Amniotic stem cell (primary cell): Measurements from ENCODE around the gene NSMF.
A peak's percentile ranks its signal among the peaks of the same experiment; 100 is the strongest.

ENCODE experiments used
- DNase-seq: peaks from one replicate; lab custom pipeline; 2025; lab: John Stamatoyannopoulos, UW

Gene NSMF

DNA sequence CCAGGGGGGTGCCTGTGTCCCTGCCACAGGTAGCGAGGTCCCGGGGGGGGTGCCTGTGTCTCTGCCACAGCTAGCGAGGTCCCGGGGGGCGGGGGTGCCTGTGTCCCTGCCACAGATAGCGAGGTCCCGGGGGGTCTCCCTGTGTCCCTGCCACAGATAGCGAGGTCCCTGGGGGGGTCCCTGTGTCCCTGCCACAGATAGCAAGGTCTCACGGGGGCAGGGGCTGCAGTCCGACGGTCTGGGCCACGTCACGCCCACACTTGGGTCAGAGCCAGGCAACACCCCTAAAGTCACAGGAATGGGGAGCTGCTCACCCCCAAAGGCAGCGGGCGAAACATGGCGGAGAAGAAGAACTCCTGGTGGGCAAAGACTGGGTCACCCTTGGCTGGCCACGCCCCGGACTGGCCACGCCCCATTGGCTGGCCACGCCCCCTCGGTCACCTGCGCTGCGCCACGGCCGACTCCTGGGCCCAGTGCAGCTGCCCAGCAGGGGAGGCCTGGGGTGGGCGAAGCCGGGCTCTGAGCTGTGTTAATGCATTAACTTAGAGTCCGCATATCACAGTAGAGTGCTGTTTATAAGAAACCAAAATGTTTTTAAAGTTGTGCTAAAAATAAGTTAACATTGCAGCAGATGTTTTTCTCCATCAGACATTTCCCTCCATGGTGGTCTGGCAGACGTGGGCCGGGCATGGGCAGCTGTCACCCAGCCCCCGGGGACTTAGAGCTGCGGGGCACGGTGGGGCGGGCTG lies 29.0 kb downstream of the NSMF start:
- DNase-seq = no peak

DNA sequence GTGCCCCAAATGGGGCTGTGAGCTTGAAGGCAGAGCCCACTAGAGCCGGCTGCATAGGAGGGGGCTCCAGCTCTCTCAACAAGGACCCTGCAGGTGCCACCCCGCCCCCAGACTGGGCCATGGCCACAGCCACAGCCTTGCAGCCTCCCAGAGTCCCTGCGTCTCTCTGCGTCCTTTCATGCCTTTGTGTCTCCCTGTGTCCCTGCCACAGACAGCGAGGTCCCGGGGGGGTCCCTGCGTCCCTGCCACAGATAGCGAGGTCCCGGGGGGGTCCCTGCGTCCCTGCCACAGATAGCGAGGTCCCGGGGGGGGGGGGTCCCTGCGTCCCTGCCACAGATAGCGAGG lies 29.6 kb downstream of the NSMF start:
- DNase-seq = no peak

DNA sequence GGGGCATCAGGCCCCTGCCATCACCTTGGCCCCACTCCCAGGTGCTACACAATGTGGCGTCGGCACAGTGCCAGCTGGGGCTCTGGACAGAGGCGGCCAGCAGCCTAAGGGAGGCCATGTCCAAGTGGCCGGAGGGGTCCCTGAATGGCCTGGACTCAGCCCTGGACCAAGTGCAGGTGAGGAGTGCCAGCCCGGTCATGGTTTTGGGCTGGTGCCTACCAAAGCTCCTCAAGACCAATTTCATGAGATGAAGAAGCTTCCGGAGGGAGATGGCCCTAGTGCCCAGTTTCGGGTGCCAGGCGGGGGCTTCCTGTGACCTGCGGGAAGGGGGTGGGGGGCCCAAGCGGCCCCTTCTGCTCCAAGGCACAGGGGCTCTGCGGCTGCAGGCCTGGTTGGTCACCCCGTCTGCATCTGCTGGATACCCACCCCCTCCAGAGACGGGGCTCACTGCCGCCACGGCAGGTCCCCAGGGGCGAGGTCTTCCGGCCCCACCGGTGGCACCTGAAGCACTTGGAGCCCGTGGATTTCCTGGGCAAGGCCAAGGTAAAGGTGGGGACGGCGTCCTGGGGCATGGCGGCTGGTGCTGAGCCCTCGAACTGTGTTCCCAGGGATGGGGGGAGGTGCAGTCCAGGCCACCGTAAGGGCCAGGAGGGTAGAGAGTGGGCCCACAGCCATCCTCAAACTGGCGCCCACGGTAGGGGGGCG lies 30.1 kb downstream of the NSMF start:
- DNase-seq = no peak

DNA sequence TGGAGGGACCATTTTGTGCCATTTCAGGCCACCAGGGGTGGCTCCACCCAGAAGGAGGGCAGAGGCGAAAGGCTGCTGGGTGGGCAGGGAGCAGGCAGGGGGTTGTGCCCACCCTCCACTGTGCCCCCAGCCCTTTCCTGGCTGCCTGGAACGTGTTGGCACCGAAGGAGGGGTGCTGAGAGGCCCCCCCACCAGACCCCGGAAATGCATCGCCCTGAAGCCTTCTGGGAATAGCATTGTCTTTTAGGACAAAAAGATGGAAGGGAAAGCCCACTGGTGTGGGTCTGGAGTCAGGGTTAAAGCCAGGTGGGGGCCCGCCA lies 30.9 kb downstream of the NSMF start:
- no peak for DNase-seq

DNA sequence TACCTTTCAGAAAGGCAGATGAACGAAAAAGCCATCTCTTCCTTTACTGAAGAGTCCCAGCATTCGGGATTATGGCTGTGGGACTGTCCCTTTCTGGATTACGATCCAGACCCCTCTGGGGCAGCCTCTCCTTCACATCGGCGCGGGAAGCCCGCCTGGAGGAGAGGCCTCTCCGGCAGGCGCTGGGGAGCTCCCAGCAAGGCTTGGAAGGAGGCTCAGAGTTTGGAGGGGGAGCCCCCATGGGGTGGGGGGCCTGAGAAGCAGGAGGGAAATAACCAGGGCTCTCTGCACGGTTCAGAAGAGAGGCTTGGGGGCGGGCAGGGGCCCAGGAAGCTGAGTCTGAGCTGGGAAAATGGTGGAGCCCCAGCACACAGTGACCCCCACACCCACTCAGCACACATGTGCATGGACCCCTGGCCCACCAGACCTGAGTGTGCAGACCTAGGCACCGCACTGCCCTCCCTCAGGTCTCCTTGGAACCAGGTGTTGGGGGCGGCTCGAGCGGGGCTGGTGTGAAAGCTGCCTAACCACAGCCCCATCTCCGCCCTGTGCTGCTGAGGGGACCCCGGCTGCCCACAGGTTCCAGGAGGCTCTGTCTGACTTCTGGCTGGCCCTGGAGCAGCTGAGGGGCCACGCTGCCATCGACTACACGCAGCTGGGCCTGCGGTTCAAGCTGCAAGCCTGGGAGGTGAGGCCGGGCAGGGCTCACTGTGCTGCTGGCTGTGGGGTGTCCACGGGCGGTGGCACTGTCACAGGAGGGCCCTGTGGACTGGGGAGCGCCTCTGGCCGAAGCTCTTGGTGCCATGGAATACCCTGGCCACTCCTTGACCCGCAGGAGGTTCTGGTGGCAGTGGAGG lies 31.5 kb downstream of the NSMF start:
- no peak for DNase-seq

DNA sequence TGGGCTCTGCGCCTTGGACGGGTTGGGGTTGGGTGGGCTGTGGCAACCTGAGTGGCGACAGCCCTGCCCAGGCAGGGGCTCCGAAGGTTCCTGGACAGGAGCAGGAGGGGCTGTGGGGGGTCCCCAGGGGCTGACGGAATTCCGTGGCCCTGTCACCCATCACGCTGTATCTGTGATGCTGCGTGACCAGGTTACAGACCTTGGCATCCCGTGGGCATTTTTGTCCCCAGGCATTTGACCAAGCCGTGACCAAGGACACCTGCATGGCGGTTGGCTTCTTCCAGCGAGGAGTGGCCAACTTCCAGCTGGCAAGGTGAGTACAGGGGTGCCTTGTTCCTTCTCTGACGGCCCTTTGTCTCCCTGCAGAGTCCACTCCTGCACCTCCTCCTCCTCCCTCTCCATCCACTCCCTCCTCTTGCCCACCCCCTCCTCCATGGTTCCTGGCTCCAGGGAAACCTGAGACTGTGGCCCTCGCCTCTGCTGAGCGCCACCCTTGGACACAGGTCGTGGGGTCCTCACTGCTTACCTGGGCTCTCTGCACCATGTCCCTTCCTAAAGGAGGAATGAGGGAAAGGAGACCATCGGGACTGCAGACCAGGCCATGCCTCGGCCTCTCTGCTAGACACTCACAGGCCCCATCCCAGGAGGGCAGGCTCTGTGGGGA lies 33.0 kb downstream of the NSMF start:
- DNase-seq = no peak

DNA sequence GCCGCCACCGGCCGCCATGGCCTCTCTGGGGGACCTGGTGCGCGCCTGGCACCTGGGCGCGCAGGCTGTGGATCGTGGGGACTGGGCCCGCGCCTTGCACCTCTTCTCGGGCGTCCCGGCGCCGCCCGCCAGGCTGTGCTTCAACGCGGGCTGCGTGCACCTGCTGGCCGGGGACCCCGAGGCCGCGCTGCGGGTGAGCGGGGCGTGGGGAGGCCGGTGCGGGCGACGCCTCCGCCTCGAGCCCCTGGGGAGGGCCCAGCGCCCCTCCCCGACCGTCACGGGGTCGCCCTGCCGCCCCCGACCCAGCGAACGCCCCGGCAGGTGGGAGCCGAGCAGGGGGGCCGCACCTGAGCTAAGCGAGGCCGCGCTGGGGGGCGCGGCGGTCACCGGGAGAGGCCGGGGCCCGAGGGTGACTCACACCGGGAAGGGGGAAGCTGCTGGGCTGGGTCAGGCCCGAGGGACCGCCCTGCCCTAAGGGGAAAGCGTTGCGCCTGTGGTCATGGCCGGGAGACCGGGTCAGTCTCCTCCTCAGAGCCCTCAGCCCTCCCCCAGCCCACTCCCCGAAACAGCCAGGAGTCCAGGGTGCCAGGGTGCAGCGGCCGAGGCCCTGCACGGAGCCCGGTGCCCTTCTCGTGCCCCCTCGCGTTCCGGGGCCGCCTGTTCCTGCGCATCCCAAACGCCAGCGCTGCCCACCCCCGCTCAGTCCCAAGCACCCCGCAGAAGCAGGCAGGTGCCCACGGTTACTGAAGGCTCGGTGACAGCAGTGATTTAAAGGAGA lies 35.4 kb downstream of the NSMF start:
- no peak for DNase-seq

DNA sequence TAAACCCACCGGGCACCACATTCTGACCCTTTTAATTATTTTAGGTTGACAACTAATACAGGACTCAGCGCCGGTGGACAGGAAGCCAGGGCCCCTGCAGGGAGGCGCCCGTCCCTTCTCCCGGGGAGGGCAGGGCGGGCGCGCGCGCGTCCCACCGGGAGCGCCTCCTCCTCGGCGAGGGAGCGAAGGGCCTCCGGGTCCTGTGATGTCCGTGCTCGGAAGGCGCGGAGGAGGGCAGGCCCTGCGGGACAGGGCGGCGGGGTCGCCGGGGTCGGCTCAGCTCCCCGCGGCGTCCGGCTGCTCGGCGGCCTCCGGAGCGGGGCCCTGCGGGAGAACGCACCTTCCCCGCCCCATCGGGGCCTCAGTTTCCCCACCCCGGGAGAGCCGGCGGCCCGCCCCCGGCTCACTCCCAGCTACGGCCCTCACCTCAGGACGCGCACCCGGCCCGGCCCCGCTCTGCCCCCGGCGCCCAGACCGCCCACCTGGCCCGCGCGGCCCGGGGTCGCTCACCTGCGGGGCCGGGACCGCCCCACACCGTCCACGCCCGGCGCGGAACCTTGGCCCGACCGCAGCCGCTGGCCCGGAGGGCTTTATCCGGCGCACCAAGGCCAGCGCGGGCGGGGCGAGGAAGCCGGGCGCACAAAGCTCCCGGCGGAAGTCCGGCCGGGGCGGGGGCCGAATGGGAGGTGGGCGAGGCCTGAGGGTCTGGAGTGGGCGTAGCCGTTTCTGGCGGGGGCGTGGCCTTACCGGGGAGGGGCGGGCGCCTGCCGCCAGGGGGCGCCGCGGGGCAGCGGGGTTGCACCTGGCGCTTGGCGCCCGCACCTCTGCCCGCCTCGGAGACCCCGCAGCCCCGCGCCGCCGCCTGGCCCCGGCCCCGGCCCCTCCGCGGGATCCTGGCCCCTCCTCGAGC lies 36.3 kb downstream of the NSMF start, which contains the start of the genes EXD3 and NOXA1:
Gene EXD3 (minus strand): TSS at position 559 of the 910 bp plus-strand sequence. CDS start 27,805 bp downstream, outside the sequence.
Gene NOXA1 (plus strand): TSS at position 790 of the 910 bp plus-strand sequence. CDS start 137 bp downstream, outside the sequence.
- DNase-seq = peak; percentile 81

DNA sequence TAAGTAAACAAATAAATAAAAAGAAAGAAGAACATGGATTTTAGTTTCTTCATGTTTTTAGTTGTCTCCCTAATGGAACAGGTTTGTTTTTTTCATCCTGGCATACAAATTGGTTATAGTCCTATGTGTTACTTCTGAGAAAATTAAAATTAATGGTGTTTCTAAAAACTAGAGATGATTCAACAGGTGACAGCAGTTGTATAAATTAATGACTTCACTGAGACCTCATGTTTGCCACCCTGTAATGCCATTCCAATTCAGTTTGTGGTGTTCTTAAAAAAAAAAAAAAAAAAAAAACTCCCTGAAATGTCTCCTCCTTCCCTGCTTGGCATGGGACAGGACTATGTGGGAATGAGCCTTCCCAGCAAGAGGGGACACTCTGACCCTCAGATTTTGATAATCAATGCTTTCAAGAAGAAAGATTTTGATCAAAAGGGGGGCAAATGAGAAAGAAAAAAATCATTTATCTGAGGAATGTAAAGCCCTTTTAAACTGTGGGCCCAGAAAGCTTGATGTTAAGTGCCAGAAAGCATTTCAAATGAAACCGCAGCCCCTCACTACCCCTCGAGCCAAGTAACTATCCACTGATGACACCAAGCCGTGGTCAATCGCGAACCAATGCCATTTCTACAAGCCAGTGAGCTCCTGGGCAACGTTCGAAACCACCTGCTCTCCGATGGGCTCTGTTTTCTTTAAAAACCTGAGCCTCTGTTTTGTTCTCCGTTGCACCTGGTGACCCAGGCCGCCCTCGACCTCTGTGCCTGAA lies 37.1 kb downstream of the NSMF start:
- DNase-seq = no peak

DNA sequence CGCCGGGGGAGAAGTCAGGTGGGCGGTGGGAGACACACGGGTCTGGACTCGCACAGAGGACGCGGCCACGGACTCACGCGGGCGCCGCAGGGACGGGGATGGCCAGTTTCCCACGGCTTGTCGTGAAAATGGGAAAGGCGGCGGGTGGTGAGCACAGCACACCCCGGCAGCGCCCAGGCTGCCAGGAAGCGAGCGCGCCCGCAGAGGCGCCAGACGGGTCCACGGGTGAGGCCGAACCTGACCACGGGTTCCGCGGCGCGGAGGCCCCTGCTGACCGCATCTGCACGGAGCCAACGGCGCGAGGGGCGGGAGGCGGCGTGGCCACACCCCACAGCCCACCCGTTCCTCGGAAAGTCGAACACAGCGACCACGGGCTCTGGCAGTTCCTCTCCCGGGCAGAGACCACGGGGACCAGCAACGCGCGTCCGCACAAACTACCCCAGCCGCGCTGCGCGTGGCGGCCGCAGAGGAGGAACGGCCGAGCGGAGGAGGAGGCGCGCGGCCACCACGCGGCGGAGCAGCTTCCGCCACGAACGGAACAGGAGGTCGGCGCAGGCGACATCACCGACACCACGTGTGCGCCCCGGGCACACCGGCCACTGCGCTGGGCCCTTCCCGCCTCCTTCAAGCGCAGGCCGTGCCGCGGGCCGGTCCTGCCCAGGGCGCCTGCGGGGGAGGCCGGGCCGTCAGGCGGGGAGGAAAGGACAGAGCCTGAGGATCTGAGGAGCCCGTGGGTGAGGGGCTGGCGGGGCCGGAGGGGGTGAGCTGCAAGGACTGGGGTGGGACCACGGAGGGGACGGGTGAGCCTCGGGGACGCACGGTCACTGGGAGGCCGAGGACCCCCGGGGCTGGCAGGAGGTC lies 41.7 kb downstream of the NSMF start:
- DNase-seq = no peak

DNA sequence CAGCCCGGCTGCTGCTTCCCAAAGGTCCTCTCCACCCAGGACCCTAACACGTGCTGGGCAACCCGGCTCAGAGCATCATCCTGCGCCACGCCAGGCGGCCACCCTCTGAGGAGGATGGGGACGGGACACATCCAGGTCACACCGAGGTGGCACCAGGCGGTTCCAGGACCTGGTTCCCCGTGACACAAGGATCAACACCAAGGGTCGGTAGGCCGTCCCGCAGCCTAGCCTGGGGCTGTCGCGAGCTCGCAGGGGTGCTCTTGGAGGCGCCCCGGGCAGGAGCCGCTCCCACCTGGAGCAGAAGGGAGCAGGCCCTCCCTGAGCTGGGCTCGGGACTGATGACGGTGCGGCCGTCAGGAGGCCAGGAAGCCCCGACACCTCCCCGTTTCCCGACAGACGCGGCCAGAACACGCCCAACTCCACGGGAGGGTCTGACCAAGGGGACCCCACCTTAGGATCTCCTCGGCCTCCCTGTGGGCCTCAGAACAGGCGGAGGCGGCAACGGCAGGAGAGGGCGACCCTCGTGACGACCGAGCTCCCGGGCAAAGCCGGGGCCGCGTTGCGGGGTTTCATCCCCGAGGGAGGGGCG lies 42.5 kb downstream of the NSMF start:
- no peak for DNase-seq

DNA sequence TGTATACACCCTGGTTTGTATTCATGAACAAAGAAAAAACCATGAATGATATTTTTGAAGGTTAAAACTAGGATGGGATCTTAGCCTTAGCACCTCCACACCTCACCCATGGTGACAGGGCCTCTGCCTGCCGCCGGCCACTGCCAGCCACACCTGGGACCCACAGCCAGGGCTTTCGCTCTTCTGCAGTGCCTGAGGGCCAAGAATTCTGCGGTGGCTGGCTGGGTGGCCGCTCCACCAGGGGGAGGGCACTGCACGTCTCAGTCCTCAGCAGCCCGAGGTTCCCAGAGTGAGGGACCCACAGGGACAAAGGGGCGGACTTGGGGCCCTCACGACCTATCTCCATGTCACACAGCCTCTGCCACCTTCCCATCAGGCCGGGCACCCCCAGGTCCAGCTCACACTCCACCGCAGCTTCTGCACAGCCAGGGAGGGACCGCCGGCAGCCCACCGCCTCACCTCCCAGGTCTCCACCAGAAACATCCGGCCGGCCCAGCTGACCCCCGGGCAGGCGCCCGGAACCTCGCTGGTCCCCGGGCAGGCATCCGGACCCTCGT lies 43.0 kb downstream of the NSMF start:
- DNase-seq = no peak

DNA sequence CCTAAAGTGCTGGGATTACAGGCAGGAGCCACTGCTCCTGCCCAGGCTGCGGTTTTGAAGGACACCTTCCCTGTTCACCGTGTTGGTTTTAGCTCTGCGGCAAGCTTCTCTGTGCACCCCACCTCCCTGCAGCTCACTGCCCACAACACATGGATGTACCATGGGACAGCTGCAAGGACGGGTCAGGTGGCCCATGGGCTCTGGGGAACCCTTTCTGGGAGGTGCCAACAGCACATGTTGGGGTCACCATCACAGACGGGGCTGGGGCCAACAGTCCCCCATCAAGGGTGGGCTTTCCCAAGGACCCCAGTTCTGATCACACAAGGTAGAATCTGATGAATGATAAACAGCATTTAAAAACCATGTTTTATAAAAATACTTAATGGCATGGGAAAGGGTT lies 43.7 kb downstream of the NSMF start:
- no peak for DNase-seq

DNA sequence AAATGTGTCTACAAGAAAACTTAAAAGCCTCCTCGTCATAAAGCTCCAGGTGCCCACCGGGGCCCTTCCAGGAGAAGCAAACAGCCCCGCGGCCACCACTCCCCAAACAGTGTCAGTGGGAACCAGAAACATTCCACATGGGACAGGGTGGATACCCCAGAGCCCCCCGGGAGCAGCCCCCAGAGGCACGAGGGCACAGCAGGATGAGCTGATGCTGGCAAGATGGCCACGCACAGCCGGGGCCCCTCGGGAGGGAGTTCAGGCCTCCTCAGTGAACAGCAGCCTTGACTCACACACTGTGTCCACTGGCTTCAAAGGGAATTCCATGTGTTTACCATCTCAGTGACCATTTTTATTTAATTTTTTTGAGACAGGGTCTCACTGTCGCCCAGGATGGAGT lies 46.7 kb downstream of the NSMF start:
- DNase-seq = no peak

DNA sequence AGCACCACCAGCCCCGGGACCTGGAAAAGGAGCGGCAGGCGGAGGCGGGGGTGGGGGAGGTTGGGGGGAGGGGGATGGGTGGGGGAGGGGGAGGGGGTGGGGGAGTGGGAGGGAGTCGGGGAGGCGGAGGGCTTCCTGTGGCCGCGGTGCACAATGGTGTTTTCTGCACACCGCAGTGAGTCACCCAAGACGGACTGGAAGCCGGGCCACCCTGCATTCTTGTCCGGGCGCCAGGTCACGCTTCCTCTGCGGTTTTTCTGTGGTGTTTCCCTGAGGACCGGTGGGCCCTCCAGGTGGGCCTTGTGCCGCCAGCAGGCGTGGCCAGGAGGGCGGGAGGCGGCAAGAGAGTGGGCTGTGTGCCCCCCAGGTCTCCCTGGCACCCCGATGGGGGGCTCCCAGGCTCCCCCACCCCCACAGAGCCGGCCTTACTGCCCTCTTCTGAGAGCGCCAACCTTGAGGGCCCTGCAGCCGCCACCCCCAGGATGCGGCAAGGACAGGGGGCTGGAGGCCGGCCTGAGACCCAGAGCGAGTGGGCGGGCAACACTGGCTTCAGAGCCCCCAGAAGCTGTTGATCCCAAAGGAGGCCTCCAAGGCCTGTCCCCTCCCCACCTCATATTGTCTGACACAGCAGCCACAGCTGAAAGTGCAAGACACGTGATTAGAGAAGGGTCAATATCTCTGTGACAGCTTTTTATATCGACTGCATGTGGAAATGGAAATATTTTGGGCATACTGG lies 47.3 kb downstream of the NSMF start:
- no peak for DNase-seq

DNA sequence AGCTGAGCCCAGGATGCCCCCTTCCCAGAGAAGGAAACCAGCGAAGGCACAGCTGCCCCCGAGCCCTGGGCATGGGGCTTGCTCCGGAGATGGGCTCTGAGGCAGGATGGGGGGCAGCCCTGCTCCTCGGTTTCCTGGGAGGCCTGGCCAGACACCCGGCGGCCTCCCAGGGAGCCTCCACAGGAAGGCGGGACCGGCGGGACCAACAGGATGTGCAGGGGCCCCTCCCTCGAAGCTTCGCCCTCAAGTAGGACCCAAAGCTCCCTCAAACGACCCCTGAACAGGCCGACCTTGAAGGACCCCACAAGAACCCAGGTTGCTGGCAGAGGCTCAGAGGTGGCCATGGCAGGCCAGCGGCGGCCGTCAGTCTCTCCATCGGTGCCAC lies 47.9 kb downstream of the NSMF start:
- DNase-seq = no peak

DNA sequence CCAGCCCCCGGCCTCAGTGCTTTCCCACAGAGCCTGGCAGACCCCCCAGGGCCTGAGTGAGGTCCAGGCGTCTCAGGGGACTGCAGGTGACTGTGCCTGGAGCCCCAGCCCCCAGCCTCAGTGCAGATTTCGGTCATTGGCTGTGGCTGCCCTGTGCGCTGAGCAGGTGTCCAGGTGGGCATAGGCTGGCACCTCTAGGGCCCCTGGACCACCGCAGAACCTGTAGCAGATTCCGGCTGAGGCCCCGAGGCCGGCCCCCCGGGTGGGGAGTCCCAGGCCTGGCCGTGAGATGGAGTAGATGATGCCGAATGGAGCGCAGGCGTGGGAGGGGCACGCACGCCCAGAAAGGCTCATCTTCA lies 48.3 kb downstream of the NSMF start:
- DNase-seq = no peak
